ENCODE measurements around the gene RAE1.

Gene RAE1

GRCh38 chr20:57389695-57390603 lies 38.9 kb downstream of the RAE1 start:
- DNase-seq, result peak; percentile 57 to 76

DNA sequence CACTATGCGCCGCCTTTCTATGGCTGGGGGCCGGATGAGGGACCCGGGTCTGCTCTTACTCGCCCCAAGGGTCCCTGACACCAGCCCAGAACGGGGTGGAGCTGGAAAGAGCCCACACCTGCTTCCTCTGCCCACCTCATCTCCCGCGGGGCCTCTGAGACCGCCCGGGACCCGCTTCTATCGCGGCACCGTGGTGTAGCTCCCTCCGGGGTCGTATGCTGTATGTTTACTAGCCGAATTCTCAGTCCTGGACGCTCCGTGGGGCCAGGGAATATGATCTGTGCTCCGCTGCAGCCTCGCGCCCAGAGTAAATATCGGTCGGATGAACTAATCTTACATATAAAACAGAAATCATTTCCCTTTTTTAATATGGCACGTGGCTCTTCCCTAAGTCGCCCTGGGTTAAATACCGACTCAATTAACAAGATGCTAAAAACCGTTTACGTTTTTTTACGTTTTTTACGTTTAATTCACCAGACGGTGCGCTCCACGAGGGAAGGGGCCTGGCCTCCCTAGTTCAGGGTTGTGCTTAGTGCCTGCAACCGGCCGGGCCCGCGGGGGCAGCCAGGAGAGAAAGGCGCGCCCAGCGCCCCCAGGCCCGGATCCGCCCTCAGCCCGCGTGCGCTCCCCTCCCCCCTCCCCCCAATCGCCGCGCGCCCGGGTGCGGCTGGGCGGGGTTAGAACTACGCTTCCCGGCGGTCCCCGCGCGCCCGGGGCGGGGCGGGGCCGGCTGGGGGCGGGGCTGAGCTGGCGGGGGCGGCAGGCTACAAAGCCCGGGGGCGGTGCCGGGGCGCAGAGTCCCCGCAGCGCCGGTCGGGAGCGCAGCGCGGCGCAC lies 39.8 kb downstream of the RAE1 start, which contains the start of gene RBM38:
Gene RBM38, plus strand, starts transcription at position 793 of the 835 bp plus-strand sequence. CDS start 186 bp downstream, outside the sequence.
- peak; percentile 60 to 77 for DNase-seq

- DNase-seq, result peak in 1 of 2 donors; percentile 39
These were observed 40.6 kb downstream of the RAE1 start for GRCh38 chr20:57391439-57392301.

- DNase-seq, result peak; percentile 84 to 88
These were observed 41.6 kb downstream of the RAE1 start for GRCh38 chr20:57392512-57393271.

DNA sequence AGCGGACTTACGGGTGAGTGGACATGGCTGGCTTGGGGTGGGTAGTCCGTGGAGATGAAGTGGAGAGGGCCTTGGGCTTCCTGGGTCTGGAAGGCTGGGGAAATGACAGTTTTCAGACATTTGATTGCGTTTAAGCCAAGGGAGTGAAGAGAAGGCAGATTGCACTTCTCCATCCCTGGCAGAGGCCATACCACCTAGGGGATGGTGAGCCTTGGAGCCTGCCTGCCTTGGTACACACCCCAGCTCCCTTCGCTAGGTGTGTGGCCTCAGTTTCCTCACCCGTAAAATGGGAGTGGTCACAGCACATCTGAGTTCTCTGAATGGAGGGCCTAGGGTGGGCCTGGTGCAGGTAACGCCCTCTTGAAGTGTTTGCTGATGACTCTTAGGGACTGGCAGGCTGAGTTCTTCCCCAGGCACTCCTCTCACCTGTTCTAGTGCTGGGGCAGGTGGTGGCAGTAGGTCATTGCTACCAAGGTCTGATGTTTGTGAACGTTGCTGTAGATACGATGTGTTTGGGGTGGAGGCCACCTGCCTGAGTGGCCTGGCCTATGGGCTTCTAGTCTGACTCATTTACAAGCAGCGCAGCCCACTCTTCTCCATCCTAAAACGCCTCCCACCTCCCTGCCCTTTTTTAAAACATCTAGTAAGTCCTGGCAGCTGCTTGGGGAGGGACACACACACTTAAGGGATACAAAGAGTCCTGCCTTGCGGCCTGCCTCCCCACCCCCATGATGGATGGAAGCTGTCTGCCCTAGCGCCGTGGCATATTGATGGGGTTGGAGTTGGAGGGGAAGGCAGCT lies 42.5 kb downstream of the RAE1 start:
- no peak for DNase-seq

GRCh38 chr20:57394121-57395082 lies 43.3 kb downstream of the RAE1 start:
- no peak for DNase-seq

DNA sequence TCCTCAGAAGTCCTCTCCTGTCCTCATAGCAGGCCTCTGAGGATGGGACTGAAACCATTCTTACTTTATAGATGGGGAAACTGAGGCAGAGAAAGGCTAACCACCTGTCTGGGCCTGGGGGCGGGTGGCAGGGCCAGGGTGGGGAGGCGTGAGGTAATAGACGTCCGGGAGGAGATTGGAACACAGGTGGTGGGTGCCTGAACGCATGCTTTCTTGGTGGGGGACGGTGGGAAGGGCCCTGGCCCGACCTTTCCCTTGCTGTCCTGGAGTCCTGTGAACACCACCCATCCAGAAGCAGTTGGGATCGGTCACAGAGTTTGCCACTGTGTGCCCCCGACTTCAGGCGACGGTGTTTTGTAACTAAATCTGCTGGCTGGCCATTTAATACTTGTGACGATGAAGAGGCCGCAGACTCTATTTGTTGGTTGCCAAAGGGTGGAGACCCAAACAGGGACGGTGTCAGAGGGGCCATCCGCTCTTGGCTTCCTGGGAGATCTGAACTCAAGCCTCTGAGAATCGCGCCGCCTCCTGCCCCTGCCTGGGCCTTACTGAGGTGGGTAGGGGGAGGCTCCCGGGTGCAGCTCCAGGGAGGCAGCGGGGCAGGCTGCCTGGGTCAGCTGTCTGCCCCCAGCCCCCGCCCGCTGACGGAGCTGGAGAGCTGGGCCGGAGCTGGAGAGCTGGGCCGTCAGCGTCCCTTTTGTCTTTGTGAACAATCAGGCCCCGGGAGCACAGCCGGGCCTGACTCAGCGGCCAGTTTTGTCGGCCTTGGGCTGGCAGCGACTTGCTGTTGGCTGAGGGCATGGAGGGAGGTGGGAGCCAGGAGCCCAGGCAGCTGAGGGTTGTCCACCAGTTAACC lies 44.3 kb downstream of the RAE1 start:
- no peak for DNase-seq

GRCh38 chr20:57396212-57396983 lies 45.3 kb downstream of the RAE1 start:
- DNase-seq, result no peak

GRCh38 chr20:57396984-57397692 lies 46.1 kb downstream of the RAE1 start:
- no peak for DNase-seq

DNA sequence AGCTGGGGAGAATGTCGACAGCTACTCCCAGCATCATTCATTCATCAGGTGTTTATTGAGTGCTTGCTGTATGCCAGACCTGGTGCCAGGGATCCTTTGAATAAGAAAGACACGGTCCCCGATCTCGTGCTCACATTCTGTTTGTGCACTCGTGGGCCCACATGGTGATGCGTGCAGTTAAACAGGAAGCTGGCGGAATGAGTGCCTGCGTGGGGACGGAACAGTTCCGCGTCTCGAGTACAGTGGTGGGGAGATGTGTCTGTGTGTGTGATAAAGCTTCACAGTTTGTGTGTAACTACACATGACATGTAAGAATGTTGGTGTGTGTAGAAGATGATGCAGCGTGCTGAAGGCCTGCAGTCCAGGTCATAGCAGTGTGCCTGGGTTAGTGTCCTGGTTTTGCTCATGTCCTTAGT lies 46.6 kb downstream of the RAE1 start:
- DNase-seq, result peak; percentile 62 to 70

- peak; percentile 91 to 93 for DNase-seq
These were observed 47.3 kb downstream of the RAE1 start for GRCh38 chr20:57398231-57398821.

DNA sequence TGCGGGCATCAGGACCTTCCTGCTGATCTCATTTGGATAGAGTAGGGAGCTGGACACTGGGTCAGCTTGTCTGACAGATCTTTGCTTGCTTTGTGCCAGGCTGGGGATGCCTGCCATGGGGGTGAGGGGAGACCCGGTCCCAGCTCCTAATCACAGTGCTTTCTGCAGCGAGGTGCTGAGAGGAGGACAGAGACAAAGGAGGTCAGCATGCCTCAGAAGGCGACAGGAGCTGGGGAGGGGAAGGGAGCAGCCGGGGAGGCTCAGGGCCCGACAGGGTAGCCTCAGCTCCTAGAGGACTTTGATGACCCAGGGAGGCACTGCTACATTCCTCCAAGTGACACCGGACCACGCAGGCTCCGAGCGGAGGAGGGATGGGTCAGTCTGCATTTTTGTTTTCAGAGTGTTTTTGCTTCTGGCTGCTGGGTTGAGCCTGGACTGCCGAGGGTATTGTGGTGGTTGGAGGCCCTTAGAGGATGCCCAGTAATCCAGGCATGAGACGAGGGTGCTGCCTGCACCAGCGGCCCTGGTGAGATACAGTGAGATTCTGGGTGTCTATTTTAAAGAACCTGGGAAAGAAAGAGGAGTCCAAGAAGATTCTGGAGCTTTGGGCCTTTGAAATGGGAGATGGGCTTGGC lies 48.0 kb downstream of the RAE1 start:
- no peak for DNase-seq

DNA sequence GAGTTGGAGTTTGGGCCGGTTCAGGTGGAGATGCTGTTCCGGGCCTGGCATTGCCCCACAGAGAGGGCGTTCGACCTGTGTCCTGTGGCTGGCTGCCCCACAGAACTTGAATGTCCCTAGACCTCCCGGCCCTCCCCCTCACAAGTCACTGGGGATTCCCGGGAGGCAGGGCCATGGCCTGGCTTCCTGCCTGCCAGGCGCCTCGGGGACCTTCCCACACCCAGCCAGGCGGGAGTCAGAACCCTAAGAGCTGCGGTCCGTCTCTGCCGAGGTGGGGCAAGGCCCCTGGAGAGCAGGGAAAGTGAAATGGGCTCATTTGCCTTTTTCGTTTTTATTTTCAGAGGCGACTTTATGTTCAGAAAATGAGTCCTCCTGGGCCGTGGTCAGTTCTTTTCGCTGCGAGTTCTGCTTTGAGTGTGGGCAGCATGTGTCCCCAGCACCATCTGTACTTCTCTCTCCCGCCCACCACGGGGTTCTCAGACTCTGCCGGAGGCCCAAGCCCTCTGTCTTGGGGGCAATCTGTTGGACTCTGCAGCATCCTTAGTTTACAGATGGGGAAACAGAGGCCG lies 48.6 kb downstream of the RAE1 start:
- peak in 1 of 2 donors; percentile 55 for DNase-seq

DNA sequence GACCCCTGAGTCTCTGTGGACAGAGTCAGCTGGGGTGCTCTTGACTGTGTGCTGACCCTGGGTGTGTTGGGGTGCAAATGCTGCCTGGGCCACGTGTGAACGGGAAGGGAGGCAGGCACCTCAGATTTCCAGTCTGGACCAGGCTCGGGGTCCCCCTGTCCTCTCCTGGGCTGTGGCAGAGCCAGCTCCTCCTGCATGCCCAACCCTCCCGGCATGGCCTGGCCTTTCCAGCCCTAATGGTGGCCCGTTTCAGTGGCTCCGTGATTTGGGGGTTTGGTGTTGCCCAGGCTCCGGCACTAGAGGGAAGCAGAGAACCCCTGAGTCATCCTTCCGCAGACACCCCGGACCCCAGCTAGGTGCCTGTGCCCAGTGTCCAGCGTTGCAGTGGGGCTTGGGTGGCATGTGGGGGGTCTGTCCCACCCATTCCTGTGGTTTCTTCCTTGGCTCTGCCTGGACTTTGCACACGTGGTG lies 49.2 kb downstream of the RAE1 start:
- DNase-seq, result no peak

DNA sequence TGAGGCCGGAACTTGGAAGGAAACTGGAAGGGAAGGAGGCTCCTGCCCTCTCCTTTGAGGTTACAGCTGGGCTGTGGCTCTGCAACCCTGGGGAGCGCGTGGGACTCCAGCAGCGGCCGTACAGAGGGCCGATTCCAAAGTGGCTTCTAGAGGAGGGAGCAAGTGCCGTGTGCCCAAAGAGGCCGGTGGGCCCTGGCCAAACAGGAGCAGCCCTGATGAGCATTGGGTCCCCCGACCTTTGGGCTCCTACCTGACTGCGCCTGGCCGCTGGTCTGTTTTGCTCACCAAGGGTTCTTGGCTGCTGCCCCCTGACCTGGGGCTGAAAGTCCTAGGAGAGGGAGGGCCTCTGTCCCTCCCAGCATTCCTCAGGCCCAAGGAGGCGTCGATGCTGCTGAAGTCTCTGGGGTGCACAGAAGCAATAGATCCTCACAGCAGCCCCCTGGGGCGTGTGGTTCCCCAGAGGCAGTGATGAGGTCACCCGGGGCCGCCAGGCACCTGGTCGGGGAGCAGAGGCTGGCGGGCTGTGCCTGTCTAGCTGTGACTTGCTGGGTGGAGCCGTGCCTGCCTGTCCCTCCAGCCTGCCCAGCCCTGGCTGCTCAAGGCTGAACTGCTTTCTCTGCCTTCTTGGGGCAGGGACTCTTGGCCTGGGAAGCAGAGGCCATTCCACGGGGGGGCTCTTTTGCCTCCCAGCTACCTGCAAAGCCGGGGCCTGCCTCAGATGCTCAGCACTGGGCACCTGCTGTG lies 49.9 kb downstream of the RAE1 start:
- peak in 1 of 2 donors; percentile 78 for DNase-seq

Data from CD4-positive, alpha-beta T cell treated with Interferon alpha-2 for 1 hour (primary cell).